Urothelium cell line (cell line): ENCODE data around the gene SF3B3.
"Not testable (repeated sequence)": the region's sequence is repeated elsewhere in the genome, so short reads cannot be mapped to it uniquely, and the experiment has no call there.

Source experiments
- DNase-seq: peaks from one replicate; pipeline ENCODE4 v3.0.0; 2011; ENCODE audit warnings: low spot score, mixed read lengths
- FAIRE-seq: peaks from 2 replicates; lab custom pipeline; 2011; peaks lifted over from hg19 to GRCh38; lab: Jason Lieb, UNC

SF3B3 gene

DNA sequence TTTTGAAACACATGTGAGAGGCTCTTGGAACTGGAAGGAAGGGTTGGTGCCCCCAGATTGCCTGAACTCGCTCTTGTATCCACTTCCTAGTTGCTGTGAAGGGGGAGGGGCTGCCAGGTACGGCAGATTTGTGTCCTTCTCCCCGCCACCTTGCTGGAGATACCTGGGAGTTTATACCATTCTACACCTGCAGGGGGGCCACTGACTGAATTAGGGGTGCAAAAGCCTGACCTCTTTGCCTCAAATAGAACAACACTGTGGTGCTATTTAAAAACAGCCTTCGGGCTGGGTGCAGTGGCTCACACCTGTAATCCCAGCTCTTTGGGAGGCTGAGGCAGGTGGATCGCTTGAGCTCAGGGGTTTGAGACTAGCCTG lies 87.6 kb downstream of the SF3B3 start:
- no peak for DNase-seq
- no peak for FAIRE-seq

DNA sequence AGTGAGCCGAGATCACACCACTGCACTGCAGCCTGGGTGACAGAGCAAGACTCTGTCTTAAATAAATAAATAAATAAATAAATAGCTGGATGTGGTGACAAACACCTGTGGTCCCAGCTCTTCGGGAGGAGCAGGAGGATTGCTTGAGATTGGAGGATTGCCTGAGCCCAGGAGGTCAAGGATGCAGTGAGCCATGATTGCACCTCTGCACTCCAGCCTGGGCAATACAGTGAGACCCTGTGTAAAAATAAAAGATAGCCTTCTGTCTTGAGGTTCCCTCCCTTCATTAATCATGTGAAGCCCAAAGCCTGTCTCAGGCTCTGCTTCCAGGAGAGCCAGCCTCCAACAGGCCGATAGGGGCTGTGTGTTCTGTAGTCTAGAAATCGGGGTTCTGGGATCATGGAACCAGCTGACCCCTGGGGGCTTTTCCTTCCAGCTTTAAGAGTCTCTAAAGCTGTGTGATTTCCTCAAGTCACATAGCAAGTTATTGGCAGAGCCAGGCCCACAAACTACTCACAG lies 88.2 kb downstream of the SF3B3 start:
- no peak for FAIRE-seq
- no peak for DNase-seq

DNA sequence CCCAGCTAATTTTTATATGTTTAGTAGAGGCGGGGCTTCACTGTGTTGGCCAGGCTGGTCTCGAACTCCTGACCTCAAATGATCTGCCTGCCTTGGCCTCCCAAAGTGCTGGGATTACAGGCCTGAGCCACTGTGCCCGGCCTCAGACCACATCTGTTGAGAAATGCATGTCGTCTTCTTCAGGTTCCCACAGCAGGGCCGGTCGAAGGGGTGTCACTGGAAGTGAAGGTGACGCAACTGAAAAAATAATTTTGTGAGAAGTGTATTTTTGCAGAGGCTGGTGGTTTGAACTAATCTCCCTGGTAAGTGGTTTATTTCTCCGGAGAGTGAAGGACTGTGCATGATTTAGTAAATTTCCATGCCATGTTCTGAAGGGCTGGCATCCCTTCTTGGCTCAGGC lies 89.3 kb downstream of the SF3B3 start:
- no peak for FAIRE-seq

DNA sequence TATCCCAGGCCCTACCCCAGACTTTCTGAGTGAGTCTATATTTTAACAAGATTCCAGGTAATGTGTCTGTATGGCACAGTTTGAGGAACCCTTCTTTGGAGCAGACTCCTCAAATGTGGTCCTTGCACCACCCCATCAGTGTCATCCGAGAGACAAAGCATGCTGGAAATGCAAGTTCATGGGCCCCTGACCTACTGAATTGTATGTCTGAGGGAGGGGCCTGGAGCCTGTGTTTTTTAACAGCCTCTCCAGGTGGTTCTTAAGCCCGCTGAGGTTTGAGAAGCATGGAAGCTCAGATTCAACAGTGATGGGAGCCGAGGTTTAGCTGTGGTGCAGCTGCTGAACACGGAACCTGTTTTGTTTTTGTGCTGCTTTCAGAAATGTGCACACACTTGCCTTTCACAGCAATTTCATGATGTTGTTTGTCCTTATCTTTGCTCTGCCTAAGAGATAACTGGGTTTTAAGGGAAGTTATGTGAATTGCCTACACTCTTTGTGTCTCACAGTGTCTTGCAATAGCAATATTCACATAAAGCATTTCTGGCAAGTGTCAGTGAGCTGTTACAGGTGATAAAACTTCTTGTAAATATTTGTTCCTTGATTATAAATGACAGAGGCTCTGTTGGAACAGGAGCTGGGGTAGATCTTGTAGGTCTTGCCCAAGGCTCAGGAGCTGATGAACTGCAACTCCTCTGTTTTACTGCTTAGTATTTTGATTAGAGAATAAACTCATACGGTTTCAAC lies 90.8 kb downstream of the SF3B3 start:
- no peak for FAIRE-seq

More for the DNA sequence above, 89.3 kb downstream of the SF3B3 start:
- DNase-seq = no peak

DNA sequence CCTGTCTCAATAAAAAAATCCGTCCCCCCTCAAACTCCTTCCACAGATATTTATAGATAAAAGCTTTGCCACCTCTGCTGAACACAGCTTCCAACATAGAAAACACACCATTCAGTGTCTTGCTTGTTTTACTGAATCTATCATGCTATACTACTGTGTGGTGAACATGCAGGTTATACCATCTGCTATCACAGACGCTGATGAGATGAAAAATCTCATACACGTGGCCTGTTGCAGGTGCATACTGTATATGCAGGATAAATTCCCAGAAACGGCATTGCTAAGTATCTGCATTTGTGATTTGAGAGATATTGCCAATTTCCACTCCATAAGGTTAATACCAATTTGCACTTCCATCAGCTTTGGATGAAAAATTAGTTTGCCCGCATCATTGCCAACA lies 92.3 kb downstream of the SF3B3 start:
- DNase-seq = no peak
- no peak for FAIRE-seq

More for the DNA sequence above, 90.8 kb downstream of the SF3B3 start:
- DNase-seq = no peak

DNA sequence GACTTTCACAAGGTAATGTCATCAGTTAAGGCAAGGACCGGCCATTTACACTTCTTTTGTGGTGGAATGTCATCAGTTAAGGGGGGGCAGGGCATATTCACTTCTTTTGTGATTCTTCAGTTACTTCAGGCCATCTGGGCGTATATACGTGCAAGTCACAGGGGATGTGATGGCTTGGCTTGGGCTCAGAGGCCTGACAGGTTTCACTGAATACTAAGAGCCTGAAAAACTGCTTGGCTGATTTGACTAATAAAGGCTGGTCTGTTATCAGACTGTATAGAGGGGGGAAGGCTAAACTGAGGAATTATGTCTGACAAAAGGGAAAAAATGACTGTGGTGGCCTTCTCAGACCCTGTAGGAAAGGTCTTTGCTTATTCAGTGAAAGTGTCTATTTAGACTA lies 98.2 kb downstream of the SF3B3 start:
- not testable (repeated sequence) for DNase-seq, FAIRE-seq
